Activated T-cell treated with anti-CD3 and anti-CD28 coated beads for 48 hours (primary cell): ENCODE measurements around the gene NMT2.

Experiments used
- DNase-seq: peaks from one replicate; pipeline ENCODE4 v3.0.0-alpha.2; 2020; ENCODE audit warnings: low read depth

NMT2 gene

GRCh38 chr10:15092855-15093408, 75.6 kb downstream of the NMT2 start:
- no peak for DNase-seq

- DNase-seq, result no peak
These were observed 77.1 kb downstream of the NMT2 start for GRCh38 chr10:15091418-15091817.

GRCh38 chr10:15088428-15089261, 79.8 kb downstream of the NMT2 start, which contains the start of gene ACBD7:
ACBD7 (minus strand) TSS chr10:15088776; CDS start chr10:15088728, 48 bp downstream.
- peak; percentile 79 for DNase-seq

- DNase-seq, result no peak
These were observed 84.0 kb downstream of the NMT2 start for GRCh38 chr10:15084502-15084922.

- DNase-seq, result no peak
These were observed 84.6 kb downstream of the NMT2 start for GRCh38 chr10:15083674-15084501.

- DNase-seq, result no peak
These were observed 93.1 kb downstream of the NMT2 start for GRCh38 chr10:15075421-15075820.

GRCh38 chr10:15072358-15072757, 96.1 kb downstream of the NMT2 start:
- no peak for DNase-seq

GRCh38 chr10:15069230-15069629, 99.3 kb downstream of the NMT2 start:
- DNase-seq, result no peak

GRCh38 chr10:15068802-15069201, 99.7 kb downstream of the NMT2 start:
- DNase-seq, result no peak

- no peak for DNase-seq
These were observed 101.3 kb downstream of the NMT2 start for GRCh38 chr10:15067154-15067553.

- no peak for DNase-seq
These were observed 107.9 kb downstream of the NMT2 start for GRCh38 chr10:15060638-15061037.

- no peak for DNase-seq
These were observed 108.6 kb downstream of the NMT2 start for GRCh38 chr10:15059914-15060313.

- no peak for DNase-seq
These were observed 109.8 kb downstream of the NMT2 start for GRCh38 chr10:15058689-15059088.
